Type B pancreatic cell (in vitro differentiated cells): ENCODE data around the gene STAU1. TPM values are rescaled to one million over a fixed set of nuclear protein-coding genes. Genes with fewer than 3 reads are reported as not detected.
"Not testable (repeated sequence)": the region's sequence is repeated elsewhere in the genome, so short reads cannot be mapped to it uniquely, and the experiment has no call there.

Experiments
- DNase-seq: peaks from one replicate; pipeline ENCODE4 v3.0.0; 2021; ENCODE audit warnings: mixed read lengths; ENCODE audit not compliant: unreplicated experiment; ENCODE audit errors: extremely low spot score
- H3K27ac Mint-ChIP-seq: 2 replicates; pipeline ENCODE4 v1.8.0; 2021; ENCODE audit warnings: mild to moderate bottlenecking, mixed read lengths
- H3K27me3 Mint-ChIP-seq: 2 replicates; pipeline ENCODE4 v1.8.0; 2021; ENCODE audit warnings: mixed read lengths
- H3K36me3 Mint-ChIP-seq: 2 replicates; pipeline ENCODE4 v1.8.0; 2021; ENCODE audit warnings: mixed read lengths
- H3K4me1 Mint-ChIP-seq: one replicate; pipeline ENCODE4 v1.8.0; 2021; ENCODE audit warnings: mixed read lengths; ENCODE audit not compliant: unreplicated experiment
- H3K4me3 Mint-ChIP-seq: 2 replicates; pipeline ENCODE4 v1.8.0; 2021; ENCODE audit warnings: mild to moderate bottlenecking, mixed read lengths
- H3K9me3 Mint-ChIP-seq: 2 replicates; pipeline ENCODE4 v1.8.0; 2021; ENCODE audit warnings: mixed read lengths
- total RNA-seq: library from RNA; stranded (reverse); gene quantifications from 2 replicates; pipeline ENCODE4 v1.2.1, GENCODE V29; 2021; ENCODE audit warnings: low replicate concordance
- TF ChIP-seq, protein P1 (sequence below): fragments of 200-600 bp; sonication (generic); conservative IDR thresholded peaks from 2 replicates; pipeline ENCODE4 v1.5.0; 2021; ENCODE audit warnings: antibody characterized with exemption, mild to moderate bottlenecking

STAU1 gene
- total RNA-seq, 1 donor from 2014 or later: 79.8 TPM

DNA sequence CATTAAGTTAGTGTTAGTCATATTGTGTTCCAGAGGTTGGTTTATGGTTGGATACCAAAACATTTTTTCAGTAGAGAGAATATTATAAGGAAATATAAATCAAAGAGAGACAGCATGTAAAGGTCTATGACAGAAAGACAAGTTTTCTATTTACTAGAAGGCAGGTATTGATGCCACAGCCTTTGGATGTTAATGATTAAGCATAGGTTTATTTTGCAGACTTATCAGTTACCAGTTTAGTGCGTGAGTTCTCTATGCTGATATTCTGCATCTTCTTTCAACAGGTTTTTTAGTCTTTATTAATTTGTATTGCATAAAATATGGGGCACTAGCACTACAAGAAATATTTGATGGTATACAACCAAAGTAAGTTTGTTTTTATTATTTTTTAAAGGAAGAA, 96.4 kb downstream of the STAU1 start:
- Mint-ChIP-seq H3K27ac (no peak overlapping the region), H3K4me1 (no peaks in the 10 kb centered on the region)

DNA sequence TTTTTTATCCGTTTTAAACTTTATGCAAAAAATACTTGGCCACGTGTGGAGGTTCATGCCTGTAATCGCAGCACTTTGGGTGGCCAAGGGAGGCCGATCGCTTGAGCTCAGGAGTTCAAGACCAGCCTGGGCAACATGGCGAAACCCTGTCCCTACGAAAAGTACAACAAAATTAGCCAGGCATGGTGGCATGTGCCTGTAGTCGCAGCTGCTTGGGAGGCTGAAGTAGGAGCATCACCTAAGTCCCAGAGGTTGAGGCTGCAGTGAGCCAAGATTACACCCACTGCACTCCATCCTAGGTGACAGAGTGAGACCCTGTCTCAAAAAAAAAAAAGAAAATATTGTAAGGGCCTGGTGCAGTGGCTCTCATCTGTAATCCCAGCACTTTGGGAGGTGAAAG, 97.0 kb downstream of the STAU1 start:
- peaks cover 26% of the 10 kb centered on the region for H3K36me3 Mint-ChIP-seq
- no peak overlapping the region for H3K27ac Mint-ChIP-seq

More for the DNA sequence above, 96.4 kb downstream of the STAU1 start:
- peaks cover 28% of the 10 kb centered on the region for H3K36me3 Mint-ChIP-seq
- no peak for DNase-seq
- no peaks in the 10 kb centered on the region for H3K9me3 Mint-ChIP-seq
- TF ChIP-seq, protein P1, sequence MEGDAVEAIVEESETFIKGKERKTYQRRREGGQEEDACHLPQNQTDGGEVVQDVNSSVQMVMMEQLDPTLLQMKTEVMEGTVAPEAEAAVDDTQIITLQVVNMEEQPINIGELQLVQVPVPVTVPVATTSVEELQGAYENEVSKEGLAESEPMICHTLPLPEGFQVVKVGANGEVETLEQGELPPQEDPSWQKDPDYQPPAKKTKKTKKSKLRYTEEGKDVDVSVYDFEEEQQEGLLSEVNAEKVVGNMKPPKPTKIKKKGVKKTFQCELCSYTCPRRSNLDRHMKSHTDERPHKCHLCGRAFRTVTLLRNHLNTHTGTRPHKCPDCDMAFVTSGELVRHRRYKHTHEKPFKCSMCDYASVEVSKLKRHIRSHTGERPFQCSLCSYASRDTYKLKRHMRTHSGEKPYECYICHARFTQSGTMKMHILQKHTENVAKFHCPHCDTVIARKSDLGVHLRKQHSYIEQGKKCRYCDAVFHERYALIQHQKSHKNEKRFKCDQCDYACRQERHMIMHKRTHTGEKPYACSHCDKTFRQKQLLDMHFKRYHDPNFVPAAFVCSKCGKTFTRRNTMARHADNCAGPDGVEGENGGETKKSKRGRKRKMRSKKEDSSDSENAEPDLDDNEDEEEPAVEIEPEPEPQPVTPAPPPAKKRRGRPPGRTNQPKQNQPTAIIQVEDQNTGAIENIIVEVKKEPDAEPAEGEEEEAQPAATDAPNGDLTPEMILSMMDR: no peak
- no peak overlapping the region for H3K4me3 Mint-ChIP-seq
- H3K27me3 Mint-ChIP-seq: no peaks in the 10 kb centered on the region

DNA sequence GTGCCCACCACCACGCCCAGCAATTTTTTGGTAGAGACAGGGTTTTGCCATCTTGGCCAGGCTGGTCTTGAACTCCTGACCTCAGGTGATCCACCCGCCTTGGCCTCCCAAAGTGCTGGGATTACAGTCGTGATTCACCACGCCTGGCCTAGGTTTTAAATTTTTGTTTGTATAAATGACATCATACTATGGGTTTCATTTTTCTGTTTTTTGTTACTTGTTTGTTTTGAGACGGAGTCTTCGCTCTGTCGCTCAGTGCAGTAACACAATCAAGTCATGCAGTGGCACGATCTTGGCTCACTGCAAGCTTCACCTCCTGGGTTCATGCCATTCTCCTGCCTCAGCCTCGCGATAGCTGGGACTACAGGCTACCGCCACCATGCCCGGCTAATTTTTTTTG, 105.8 kb downstream of the STAU1 start:
- not testable (repeated sequence) for H3K27me3 Mint-ChIP-seq

More for the DNA sequence above, 97.0 kb downstream of the STAU1 start:
- no peak for DNase-seq
- no peaks in the 10 kb centered on the region for H3K4me1 Mint-ChIP-seq
- TF ChIP-seq, protein P1: no peak
- H3K9me3 Mint-ChIP-seq: no peaks in the 10 kb centered on the region
- no peaks in the 10 kb centered on the region for H3K27me3 Mint-ChIP-seq
- no peak overlapping the region for H3K4me3 Mint-ChIP-seq

DNA sequence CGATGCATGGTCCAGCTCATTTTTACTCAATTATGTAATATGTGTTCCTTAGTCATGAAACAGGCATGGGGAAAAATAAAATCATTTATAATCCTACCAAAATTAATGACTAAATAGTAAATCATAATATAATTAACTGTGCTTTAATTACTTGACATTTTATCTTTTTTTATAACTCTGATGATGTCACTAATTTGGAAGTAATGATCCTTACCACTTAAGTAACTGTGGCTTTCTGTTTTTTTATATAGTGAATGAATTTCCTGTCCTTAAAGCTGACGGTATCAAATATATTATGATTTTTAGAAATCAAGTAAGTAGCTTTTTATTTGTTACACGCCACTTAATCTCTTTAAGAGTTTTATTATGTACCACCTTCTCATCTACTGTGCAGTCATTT, 109.8 kb downstream of the STAU1 start:
- Mint-ChIP-seq H3K9me3 (no peaks in the 10 kb centered on the region), H3K36me3 (peaks cover 20% of the 10 kb centered on the region), H3K4me3 (no peak overlapping the region), H3K4me1 (no peaks in the 10 kb centered on the region), H3K27ac (no peak overlapping the region), H3K27me3 (no peaks in the 10 kb centered on the region)
- DNase-seq: no peak
- TF ChIP-seq, protein P1: no peak

More for the DNA sequence above, 105.8 kb downstream of the STAU1 start:
- not testable (repeated sequence) for DNase-seq, H3K9me3 Mint-ChIP-seq, H3K4me3 Mint-ChIP-seq, H3K4me1 Mint-ChIP-seq, H3K27ac Mint-ChIP-seq
- H3K36me3 Mint-ChIP-seq: peaks cover 31% of the 10 kb centered on the region

DNA sequence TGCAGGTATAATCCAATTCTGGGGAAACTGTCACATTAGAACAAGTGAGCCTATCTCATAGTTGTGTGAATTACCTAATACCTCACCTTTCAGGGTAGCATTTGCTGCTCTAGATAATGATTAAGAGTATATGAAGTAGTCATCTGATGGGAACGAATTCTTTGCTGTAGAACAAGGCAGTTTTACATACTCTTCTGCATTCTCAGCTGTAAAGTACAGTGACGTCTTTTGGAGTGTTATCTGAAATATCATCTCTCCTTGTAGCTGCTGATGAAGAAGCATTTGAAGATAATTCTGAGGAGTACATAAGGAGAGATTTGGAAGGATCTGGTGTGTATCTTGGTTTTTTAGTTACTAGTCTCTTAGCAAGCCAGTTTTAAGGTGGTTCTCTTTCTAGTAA, 113.6 kb downstream of the STAU1 start:
- Mint-ChIP-seq H3K9me3 (no peaks in the 10 kb centered on the region), H3K36me3 (peaks cover 19% of the 10 kb centered on the region), H3K27me3 (no peaks in the 10 kb centered on the region), H3K4me3 (no peak overlapping the region), H3K4me1 (no peaks in the 10 kb centered on the region), H3K27ac (no peak overlapping the region)
- no peak for DNase-seq
- TF ChIP-seq, protein P1: no peak

Other genes with a start within 250 kb of the STAU1 start
- gene CSE1L, start 142.0 kb downstream of the STAU1 start, total RNA-seq: 78.1 and 111 TPM in 2 replicates
- gene DDX27, start 31.1 kb upstream of the STAU1 start, total RNA-seq: 34.3 and 40.6 TPM in 2 replicates
- gene ZNFX1, start 89.7 kb upstream of the STAU1 start, total RNA-seq: 14.1 and 21.9 TPM in 2 replicates